HCT116 (cell line): ENCODE measurements around the gene SECISBP2L. TPM values are rescaled to one million over a fixed set of nuclear protein-coding genes. Genes with fewer than 3 reads are reported as not detected.
"Not testable (repeated sequence)": the region's sequence is repeated elsewhere in the genome, so short reads cannot be mapped to it uniquely, and the experiment has no call there.

Experiments used
- ATAC-seq: fragments of 200-7000 bp; cut with Tn5 transposase; 2 replicates; pipeline ENCODE4 v1.9.1; 2020; ENCODE audit warnings: mild to moderate bottlenecking, moderate library complexity
- BruUV-seq: library from RNA; stranded (reverse); fragments of 400-500 nt; replicated peaks from 2 replicates; lab custom pipeline; 2021; lab: Mats Ljungman, UMichigan
- CTCF ChIA-PET: fragments of 300-600 bp; sonication (Branson Sonifier 250); formaldehyde crosslinking; loops from one replicate; lab custom pipeline; 2021; ENCODE audit warnings: antibody characterized with exemption; lab: Charles Lee
- POLR2A ChIA-PET: fragments of 300-600, 350-600 bp; sonication (Branson Sonifier 250); formaldehyde crosslinking; loops from one replicate; lab custom pipeline; 2021; ENCODE audit warnings: antibody characterized with exemption; lab: Charles Lee
- RAD21 ChIA-PET, 2 experiments: fragments of 300-600 bp; sonication (Branson Sonifier 250); formaldehyde crosslinking; loops; one replicate each; lab custom pipeline; 2023; ENCODE audit warnings: low total read pairs in 2 of 2; ENCODE audit not compliant: uncharacterized antibody in 2 of 2, unreplicated experiment in 2 of 2, low non-redundant PET in 1 of 2; lab: Charles Lee
- DNase-seq: peaks from one replicate; pipeline ENCODE4 v3.0.0-alpha.2; 2010; ENCODE audit warnings: low read depth, low spot score
- H2AFZ ChIP-seq: fragments of 200-600 bp; shearing (Covaris generic), sonication (generic); 2 replicates; pipeline ENCODE4 v1.6.1; 2017; ENCODE audit warnings: low read depth, mixed run types, mixed read lengths, antibody characterized with exemption, low read length; ENCODE audit not compliant: poor library complexity, severe bottlenecking
- H3K27ac ChIP-seq: 2 replicates; pipeline ENCODE4 v1.5.1; 2012; ENCODE audit warnings: low read depth, low read length
- H3K27me3 ChIP-seq: fragments of 200-600 bp; sonication (generic); 2 replicates; pipeline ENCODE4 v1.6.1; 2016; ENCODE audit warnings: mixed run types, low read length, mixed read lengths; ENCODE audit not compliant: insufficient read depth
- H3K36me3 ChIP-seq, 2 experiments: fragments of 200-500 bp in 1 of 2; fragments of 200-600 bp in 1 of 2; sonication (Bioruptor generic) in 1 of 2; sonication (generic) in 1 of 2; 2 replicates each; pipeline versions ENCODE4 v1.5.1 to v1.6.1; 2014 to 2016; ENCODE audit warnings: low read length in 2 of 2, inconsistent platforms in 1 of 2, mixed read lengths in 1 of 2, mixed run types in 1 of 2; ENCODE audit not compliant: insufficient read depth in 2 of 2, control insufficient read depth in 1 of 2
- H3K4me1 ChIP-seq, 2 experiments: fragments of 200-600 bp in 1 of 2; sonication (generic) in 1 of 2; 2 replicates each; pipeline versions ENCODE4 v1.5.1 to v1.6.1; 2012 to 2017; ENCODE audit warnings: low read length in 2 of 2, inconsistent platforms in 1 of 2, mild to moderate bottlenecking in 1 of 2, mixed read lengths in 1 of 2, mixed run types in 1 of 2, moderate library complexity in 1 of 2; ENCODE audit not compliant: insufficient read depth in 2 of 2, control insufficient read depth in 1 of 2
- H3K4me2 ChIP-seq: fragments of 200-600 bp; sonication (generic); 2 replicates; pipeline ENCODE4 v1.6.1; 2017; ENCODE audit warnings: mixed run types, low read length, mixed read lengths
- H3K4me3 ChIP-seq, 2 experiments: fragments of 200-600 bp in 1 of 2; sonication (generic) in 1 of 2; replicated peaks in 1 of 2; 2 replicates each; pipeline ENCODE4 v1.5.1; 2011 to 2016; ENCODE audit warnings: low read length in 2 of 2, control low read depth in 1 of 2, low read depth in 1 of 2, mild to moderate bottlenecking in 1 of 2, mixed read lengths in 1 of 2, mixed run types in 1 of 2
- H3K79me2 ChIP-seq: fragments of 200-600 bp; sonication (generic); 2 replicates; pipeline ENCODE4 v1.6.1; 2017; ENCODE audit warnings: mild to moderate bottlenecking, mixed run types, low read length, moderate library complexity, mixed read lengths; ENCODE audit not compliant: insufficient read depth
- H3K9ac ChIP-seq: fragments of 200-600 bp; sonication (generic); 2 replicates; pipeline ENCODE4 v1.6.1; 2016; ENCODE audit warnings: low read length, mixed read lengths
- H3K9me2 ChIP-seq: fragments of 200-600 bp; sonication (generic), shearing (Covaris generic); 2 replicates; pipeline ENCODE4 v1.6.1; 2017; ENCODE audit warnings: mixed run types, mild to moderate bottlenecking, moderate library complexity; ENCODE audit not compliant: insufficient read depth
- H3K9me3 ChIP-seq, 2 experiments: fragments of 200-500 bp in 1 of 2; fragments of 200-600 bp in 1 of 2; sonication (Bioruptor generic) in 1 of 2; sonication (generic) in 1 of 2; 2 replicates each; pipeline ENCODE4 v1.6.1; 2014 to 2017; ENCODE audit warnings: low read length in 2 of 2, mixed read lengths in 2 of 2, inconsistent platforms in 1 of 2, low read depth in 1 of 2, mild to moderate bottlenecking in 1 of 2, mixed run types in 1 of 2, moderate library complexity in 1 of 2; ENCODE audit not compliant: control insufficient read depth in 1 of 2, insufficient read depth in 1 of 2
- H4K20me1 ChIP-seq: fragments of 200-600 bp; sonication (generic), shearing (Covaris generic); 2 replicates; pipeline ENCODE4 v1.6.1; 2017; ENCODE audit warnings: mixed run types, mild to moderate bottlenecking, moderate library complexity; ENCODE audit not compliant: insufficient read depth
- EZH2phosphoT487 ChIP-seq: fragments of 200-600 bp; IDR thresholded peaks from 2 replicates; pipeline ENCODE4 v1.6.1; 2018; ENCODE audit warnings: antibody characterized with exemption, borderline replicate concordance
- FOSL1 ChIP-seq: IDR thresholded peaks from 2 replicates; pipeline ENCODE4 v1.6.1; 2012; ENCODE audit warnings: low read depth
- JUND ChIP-seq: IDR thresholded peaks from 2 replicates; pipeline ENCODE4 v1.6.1; 2012
- intact Hi-C: fragments of 100-400 bp; cut with micrococcal nuclease; formaldehyde crosslinking; loops from 2 replicates; pipeline ENCODE4 v1.10.0; 2022
- total RNA-seq: library from RNA; stranded (reverse); gene quantifications from one replicate; pipeline ENCODE4 v1.2.1, GENCODE V29; 2021; ENCODE audit not compliant: unreplicated experiment
- TF ChIP-seq, protein P1 (sequence below): IDR thresholded peaks from 2 replicates; pipeline ENCODE4 v1.6.1; 2012

SECISBP2L gene
- total RNA-seq, 1 experiment from 2014 or later, result 22.9 TPM

DNA sequence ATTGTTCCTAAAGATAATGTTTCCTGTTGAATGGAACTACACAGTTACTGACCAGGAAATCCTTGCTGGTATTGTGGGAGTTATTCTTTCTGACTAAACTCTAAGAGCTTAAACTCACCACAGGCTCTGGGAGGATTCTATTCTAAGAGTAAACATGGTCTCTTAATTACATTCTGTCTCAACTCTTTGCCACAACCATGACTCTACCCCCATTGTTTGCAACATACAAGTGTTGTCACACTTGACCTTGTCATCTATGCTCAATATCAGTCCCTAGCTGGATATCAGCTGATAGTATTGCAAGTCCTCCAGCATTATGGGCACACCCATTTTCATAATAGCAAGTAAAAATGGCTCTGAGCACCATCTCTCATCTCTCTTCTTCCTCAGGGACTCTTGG is 29.6 kb upstream of the SECISBP2L start:
- no peaks in the 10 kb centered on the region for H3K27me3 ChIP-seq
- no peak overlapping the region for H3K27ac ChIP-seq
- ChIA-PET POLR2A (no interaction called here), CTCF (no interaction called here), RAD21 (no interaction called here)
- DNase-seq, result no peak
- no TSS peak for BruUV-seq
- H2AFZ ChIP-seq, result no peak overlapping the region
- H4K20me1 ChIP-seq, result no peaks in the 10 kb centered on the region
- no peak for ATAC-seq
- no peak overlapping the region for H3K9ac ChIP-seq
- TF ChIP-seq FOSL1, result no peak
- no peak for TF ChIP-seq JUND
- TF ChIP-seq EZH2phosphoT487, result no peak
- TF ChIP-seq, protein P1, sequence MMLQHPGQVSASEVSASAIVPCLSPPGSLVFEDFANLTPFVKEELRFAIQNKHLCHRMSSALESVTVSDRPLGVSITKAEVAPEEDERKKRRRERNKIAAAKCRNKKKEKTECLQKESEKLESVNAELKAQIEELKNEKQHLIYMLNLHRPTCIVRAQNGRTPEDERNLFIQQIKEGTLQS, result no peak
- H3K4me1 ChIP-seq, result no peaks in the 10 kb centered on the region
- H3K4me3 ChIP-seq, result no peak overlapping the region
- H3K9me3 ChIP-seq, result no peaks in the 10 kb centered on the region
- no peaks in the 10 kb centered on the region for H3K36me3 ChIP-seq
- H3K4me2 ChIP-seq, result no peak overlapping the region
- H3K79me2 ChIP-seq, result no peaks in the 10 kb centered on the region
- no peaks in the 10 kb centered on the region for H3K9me2 ChIP-seq
- intact Hi-C loops, result no loop called here

- H3K9me3 ChIP-seq, H4K20me1 ChIP-seq, H3K4me2 ChIP-seq, H3K27ac ChIP-seq, H3K9ac ChIP-seq, ATAC-seq, H3K36me3 ChIP-seq, H3K79me2 ChIP-seq, BruUV-seq, H3K4me1 ChIP-seq, RAD21 ChIA-PET, intact Hi-C loops, CTCF ChIA-PET, DNase-seq, H3K9me2 ChIP-seq, H3K4me3 ChIP-seq, POLR2A ChIA-PET, H3K27me3 ChIP-seq, H2AFZ ChIP-seq: not testable (repeated sequence)
These were observed 28.5 kb upstream of the SECISBP2L start for GRCh38 chr15:49074589-49075287.
